K562 (cell line): ENCODE measurements around the gene ADAM10. TPM values are rescaled to one million over a fixed set of nuclear protein-coding genes. Genes with fewer than 3 reads are reported as not detected.

Source experiments
- ATAC-seq: fragments of 200-7000 bp; cut with Tn5 transposase; 3 replicates; pipeline ENCODE4 v1.9.1; 2020; ENCODE audit warnings: moderate library complexity
- BruUV-seq: library from RNA; stranded (reverse); fragments of 400-500 nt; replicated peaks from 2 replicates; lab custom pipeline; 2021; lab: Mats Ljungman, UMichigan
- CTCF ChIA-PET: fragments of 300-600 bp; formaldehyde crosslinking; extraction: SDS; loops from one replicate; lab custom pipeline; 2021; ENCODE audit warnings: low intra/inter-chr PET ratio; lab: Yijun Ruan, JAX
- POLR2A ChIA-PET: fragments of 300-600, 350-650 bp; sonication (Branson Sonifier 250); formaldehyde crosslinking; extraction: SDS; loops from one replicate; lab custom pipeline; 2021; ENCODE audit warnings: antibody characterized with exemption, inconsistent platforms; lab: Yijun Ruan, JAX
- DNase-seq, 4 experiments: peaks; one replicate each; pipeline versions ENCODE4 v3.0.0 to v3.0.0-alpha.2; 2011 to 2018; ENCODE audit warnings: low spot score in 3 of 4, mixed read lengths in 3 of 4; ENCODE audit errors: extremely low read depth in 1 of 4
- FAIRE-seq: peaks from 2 replicates; lab custom pipeline; 2011; peaks lifted over from hg19 to GRCh38; lab: Jason Lieb, UNC
- H2AFZ ChIP-seq: 2 replicates; pipeline ENCODE4 v1.6.0; 2011; ENCODE audit warnings: low read depth, low read length, control low read depth, inconsistent platforms
- H3K27ac ChIP-seq: fragments of 200-600 bp; 3 replicates; pipeline ENCODE4 v1.8.0; 2011; ENCODE audit warnings: low read depth, mild to moderate bottlenecking, control low read depth, inconsistent platforms, low read length, moderate library complexity, mixed read lengths; ENCODE audit errors: extremely low read depth
- H3K27me3 ChIP-seq, 2 experiments: fragments of 300-600 bp in 1 of 2; 2 replicates in 1 of 2; 3 replicates in 1 of 2; pipeline versions ENCODE4 v1.6.0 to v1.8.0; 2011; ENCODE audit warnings: inconsistent platforms in 2 of 2, low read length in 2 of 2, mild to moderate bottlenecking in 1 of 2, mixed read lengths in 1 of 2, moderate library complexity in 1 of 2; ENCODE audit not compliant: control insufficient read depth in 2 of 2, insufficient read depth in 2 of 2
- H3K36me3 ChIP-seq: fragments of 300-600 bp; 3 replicates; pipeline ENCODE4 v1.8.0; 2011; ENCODE audit warnings: mild to moderate bottlenecking, low read length, inconsistent platforms; ENCODE audit not compliant: control insufficient read depth, insufficient read depth
- H3K4me1 ChIP-seq, 2 experiments: fragments of 200-600 bp in 1 of 2; replicated peaks in 1 of 2; 2 replicates in 1 of 2; 3 replicates in 1 of 2; pipeline versions ENCODE4 v1.5.1 to v1.8.0; 2011; ENCODE audit warnings: inconsistent platforms in 2 of 2, low read length in 2 of 2, mild to moderate bottlenecking in 1 of 2, mixed read lengths in 1 of 2, moderate library complexity in 1 of 2; ENCODE audit not compliant: control insufficient read depth in 2 of 2, insufficient read depth in 2 of 2
- H3K4me2 ChIP-seq: 2 replicates; pipeline ENCODE4 v1.6.1; 2011; ENCODE audit warnings: low read length, control low read depth, inconsistent platforms, mixed read lengths; ENCODE audit not compliant: insufficient read depth
- H3K4me3 ChIP-seq: fragments of 200-600 bp; sonication (generic), shearing (Covaris generic); 2 replicates; pipeline ENCODE4 v1.5.1; 2016; ENCODE audit warnings: control low read depth, inconsistent platforms
- H3K79me2 ChIP-seq: fragments of 200-600 bp; 3 replicates; pipeline ENCODE4 v1.8.0; 2011; ENCODE audit warnings: low read length, inconsistent platforms; ENCODE audit not compliant: control insufficient read depth, insufficient read depth
- H3K9ac ChIP-seq, 2 experiments: 2 replicates each; pipeline versions ENCODE4 v1.6.0 to v1.6.1; 2011; ENCODE audit warnings: low read depth in 2 of 2, low read length in 2 of 2, control low read depth in 1 of 2, inconsistent platforms in 1 of 2, mild to moderate bottlenecking in 1 of 2, mixed read lengths in 1 of 2; ENCODE audit not compliant: insufficient read depth in 1 of 2
- H3K9me1 ChIP-seq: one replicate; pipeline ENCODE4 v1.6.0; 2011; ENCODE audit warnings: inconsistent platforms, mild to moderate bottlenecking, low read length, moderate library complexity; ENCODE audit not compliant: control insufficient read depth, insufficient read depth
- H3K9me3 ChIP-seq: replicated peaks from 2 replicates; pipeline ENCODE4 v1.5.1; 2011; ENCODE audit warnings: low read depth, low read length, inconsistent platforms; ENCODE audit not compliant: control insufficient read depth, insufficient read depth
- H4K20me1 ChIP-seq: replicated peaks from 2 replicates; pipeline ENCODE4 v1.6.1; 2011; ENCODE audit warnings: low read length, inconsistent platforms, mixed read lengths; ENCODE audit not compliant: control insufficient read depth, insufficient read depth
- CREB3L1 ChIP-seq: fragments of 450-650 bp; IDR thresholded peaks from 2 replicates; pipeline ENCODE4 v1.6.1; 2014; ENCODE audit warnings: low read depth, mild to moderate bottlenecking, moderate library complexity, borderline replicate concordance
- HDAC2 ChIP-seq: fragments of 450-650 bp; IDR thresholded peaks from 2 replicates; pipeline ENCODE4 v1.6.1; 2016; ENCODE audit warnings: mild to moderate bottlenecking
- KDM2B ChIP-seq: fragments of 250-450 bp; sonication (Bioruptor Pico); IDR thresholded peaks from 2 replicates; pipeline ENCODE4 v1.8.0; 2021; ENCODE audit warnings: mild to moderate bottlenecking, moderate library complexity
- MECOM ChIP-seq: fragments of 250-450 bp; sonication (Bioruptor Pico); IDR thresholded peaks from 2 replicates; pipeline ENCODE4 v1.8.0; 2022; ENCODE audit warnings: inconsistent platforms
- SRSF9 ChIP-seq: fragments of 200-400 bp; formaldehyde crosslinking; IDR thresholded peaks from 2 replicates; pipeline ENCODE4 v1.6.1; 2017; ENCODE audit warnings: low read depth, low read length, borderline replicate concordance
- ZBTB34 ChIP-seq: fragments of 250-450 bp; sonication (Bioruptor Pico); IDR thresholded peaks from 2 replicates; pipeline ENCODE4 v1.8.0; 2021; ENCODE audit warnings: mild to moderate bottlenecking, moderate library complexity
- ZFP91 ChIP-seq: sonication (generic); formaldehyde crosslinking; IDR thresholded peaks from 2 replicates; pipeline ENCODE4 v1.8.0; 2022; ENCODE audit warnings: mild to moderate bottlenecking, missing genetic modification reagents
- WGBS: fragments of 100-300 bp; shearing (Covaris generic); methylation state at CpG from one replicate; pipeline ENCODE4 v1.1.6; 2016; ENCODE audit warnings: low coverage, mixed read lengths; ENCODE audit not compliant: insufficient coverage; ENCODE audit errors: missing lambda C conversion rate; 5-methylcytosine and 5-hydroxymethylcytosine counted together
- in situ Hi-C: fragments of 300-500 bp; cut with MboI; formaldehyde crosslinking; loops from 4 replicates; pipeline ENCODE4 v1.15.0; 2018; ENCODE audit warnings: inconsistent platforms, mixed read lengths
- intact Hi-C: fragments of 100-400 bp; cut with micrococcal nuclease; formaldehyde crosslinking; loops from 2 replicates; pipeline ENCODE4 v1.14.2; 2022
- polyA plus RNA-seq, 8 experiments: library from polyadenylated mRNA; depleted of rRNA in 4 of 8; stranded (reverse) in 5 of 8; unstranded in 3 of 8; fragments of >200 nt; fragmentation: Nextera tagmentation in 2 of 8; fragmentation: Illumina TruSeq in 1 of 8; extraction: Ambion mirVana in 2 of 8; extraction: Trizol in 1 of 8; gene quantifications; 2 replicates each; pipeline versions ENCODE4 v1.2.1 to v1.2.3, GENCODE V29; 2011 to 2014; ENCODE audit warnings: inconsistent platforms in 1 of 8, missing spikeins in 1 of 8
- total RNA-seq, 7 experiments: library from RNA; depleted of rRNA in 6 of 7; stranded (reverse); fragments of >200 nt in 6 of 7; fragmentation: Illumina TruSeq in 2 of 7; extraction: Trizol in 2 of 7; gene quantifications; 2 replicates each; pipeline versions ENCODE4 v1.2.1 to v1.2.3, GENCODE V29; 2011 to 2021; ENCODE audit warnings: low replicate concordance in 1 of 7
- TF ChIP-seq, protein P1 (sequence below), 2 experiments: fragments of 450-650 bp in 1 of 2; sonication (generic) in 1 of 2; formaldehyde crosslinking in 1 of 2; IDR thresholded peaks; 2 replicates each; pipeline versions ENCODE4 v1.7.1 to v1.9.0; 2016 to 2022; ENCODE audit warnings: inconsistent platforms in 1 of 2, mild to moderate bottlenecking in 1 of 2, missing genetic modification reagents in 1 of 2

ADAM10 gene
- total and polyA plus RNA-seq, 9 of the 15 experiments (the other 6 are each of a cell fraction or from before 2014, with no cell fraction given) = 11.9 to 152 (median 57.3) TPM

DNA sequence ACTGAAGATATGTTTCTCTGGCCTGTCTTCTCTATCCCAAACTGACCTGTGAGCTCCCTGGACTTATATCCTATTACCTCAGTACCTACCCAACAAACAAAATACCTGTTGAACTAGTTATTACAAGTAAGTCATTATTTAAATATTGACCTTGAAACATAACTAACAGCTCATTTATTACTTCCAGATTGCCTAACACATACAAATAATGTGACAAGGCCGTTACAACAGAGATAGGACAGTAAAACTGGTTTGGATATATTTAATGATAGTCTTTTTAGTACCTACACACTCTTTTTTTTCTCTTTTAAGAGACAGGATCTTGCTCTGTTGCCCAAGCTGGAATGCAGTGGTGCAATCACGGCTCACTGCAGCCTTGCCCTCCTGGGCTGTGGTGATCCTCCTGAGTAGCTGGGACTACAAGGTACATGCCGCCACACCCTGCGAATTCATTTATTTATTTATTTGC is 145.0 kb downstream of the ADAM10 start:
- no peak for ATAC-seq
- Histone ChIP-seq H3K4me2 (no peak overlapping the region), H3K4me1 (no peaks in the 10 kb centered on the region), H3K9me1 (no peaks in the 10 kb centered on the region), H3K27ac (no peak overlapping the region), H3K9ac (no peak overlapping the region), H4K20me1 (no peaks in the 10 kb centered on the region), H3K79me2 (no peaks in the 10 kb centered on the region; the same call in 2 of the 3 replicates), H3K27me3 (no peaks in the 10 kb centered on the region), H2AFZ (no peak overlapping the region), H3K9me3 (no peaks in the 10 kb centered on the region), H3K36me3 (peaks cover 30% of the 10 kb centered on the region), H3K4me3 (no peak overlapping the region)
- no peak for FAIRE-seq
- WGBS = 97% methylated on average over 4 of the region's 4 CpGs
- intact Hi-C loops = no loop called here
- no TSS peak for BruUV-seq
- ChIA-PET POLR2A (interaction anchor here (0.9 to 1.0 kb wide), 2 partner anchors 9 to 15 kb away, joined by 3 to 4 read pairs; no protein-coding TSS in a partner anchor), CTCF (no interaction called here)
- no peak for DNase-seq
- in situ Hi-C loops = no loop called here
- TF ChIP-seq SRSF9 (no peak), ZFP91 (CRISPR knock-in tag) (no peak), MECOM (CRISPR knock-in tag) (no peak), CREB3L1 (no peak), KDM2B (CRISPR knock-in tag) (no peak), ZBTB34 (CRISPR knock-in tag) (no peak), HDAC2 (no peak)
- TF ChIP-seq, protein P1, sequence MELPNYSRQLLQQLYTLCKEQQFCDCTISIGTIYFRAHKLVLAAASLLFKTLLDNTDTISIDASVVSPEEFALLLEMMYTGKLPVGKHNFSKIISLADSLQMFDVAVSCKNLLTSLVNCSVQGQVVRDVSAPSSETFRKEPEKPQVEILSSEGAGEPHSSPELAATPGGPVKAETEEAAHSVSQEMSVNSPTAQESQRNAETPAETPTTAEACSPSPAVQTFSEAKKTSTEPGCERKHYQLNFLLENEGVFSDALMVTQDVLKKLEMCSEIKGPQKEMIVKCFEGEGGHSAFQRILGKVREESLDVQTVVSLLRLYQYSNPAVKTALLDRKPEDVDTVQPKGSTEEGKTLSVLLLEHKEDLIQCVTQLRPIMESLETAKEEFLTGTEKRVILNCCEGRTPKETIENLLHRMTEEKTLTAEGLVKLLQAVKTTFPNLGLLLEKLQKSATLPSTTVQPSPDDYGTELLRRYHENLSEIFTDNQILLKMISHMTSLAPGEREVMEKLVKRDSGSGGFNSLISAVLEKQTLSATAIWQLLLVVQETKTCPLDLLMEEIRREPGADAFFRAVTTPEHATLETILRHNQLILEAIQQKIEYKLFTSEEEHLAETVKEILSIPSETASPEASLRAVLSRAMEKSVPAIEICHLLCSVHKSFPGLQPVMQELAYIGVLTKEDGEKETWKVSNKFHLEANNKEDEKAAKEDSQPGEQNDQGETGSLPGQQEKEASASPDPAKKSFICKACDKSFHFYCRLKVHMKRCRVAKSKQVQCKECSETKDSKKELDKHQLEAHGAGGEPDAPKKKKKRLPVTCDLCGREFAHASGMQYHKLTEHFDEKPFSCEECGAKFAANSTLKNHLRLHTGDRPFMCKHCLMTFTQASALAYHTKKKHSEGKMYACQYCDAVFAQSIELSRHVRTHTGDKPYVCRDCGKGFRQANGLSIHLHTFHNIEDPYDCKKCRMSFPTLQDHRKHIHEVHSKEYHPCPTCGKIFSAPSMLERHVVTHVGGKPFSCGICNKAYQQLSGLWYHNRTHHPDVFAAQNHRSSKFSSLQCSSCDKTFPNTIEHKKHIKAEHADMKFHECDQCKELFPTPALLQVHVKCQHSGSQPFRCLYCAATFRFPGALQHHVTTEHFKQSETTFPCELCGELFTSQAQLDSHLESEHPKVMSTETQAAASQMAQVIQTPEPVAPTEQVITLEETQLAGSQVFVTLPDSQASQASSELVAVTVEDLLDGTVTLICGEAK (IDR thresholded peaks at IDR 0.05) = no peak
- TF ChIP-seq, protein P1 (CRISPR knock-in tag; IDR thresholded peaks at IDR 0.05) = no peak
